ENCODE measurements around the gene SLC2A10.

The SLC2A10 gene

GRCh38 chr20:46681032-46681854, 28.2 kb upstream of the SLC2A10 start:
- peak; percentile 63 for DNase-seq
- Histone ChIP-seq H3K4me1 (no peaks in the 10 kb centered on the region), H3K4me3 (ENCODE audit: low read depth, low read length) (no peak overlapping the region), H3K27me3 (no peaks in the 10 kb centered on the region), H3K36me3 (peaks cover 11% of the 10 kb centered on the region), H3K9me3 (no peaks in the 10 kb centered on the region)
- peak; percentile 89 for TF ChIP-seq CTCF (IDR thresholded peaks at IDR 0.05; ENCODE audit: low read depth, low read length)

GRCh38 chr20:46682063-46682821, 27.2 kb upstream of the SLC2A10 start:
- Histone ChIP-seq H3K9me3 (no peaks in the 10 kb centered on the region), H3K27me3 (no peaks in the 10 kb centered on the region), H3K4me3 (ENCODE audit: low read depth, low read length) (no peak overlapping the region), H3K36me3 (peaks cover 20% of the 10 kb centered on the region), H3K4me1 (no peaks in the 10 kb centered on the region)
- no peak for DNase-seq
- TF ChIP-seq CTCF (IDR thresholded peaks at IDR 0.05; ENCODE audit: low read depth, low read length), result no peak

- no peaks in the 10 kb centered on the region for H3K9me3 ChIP-seq
- H3K4me1 ChIP-seq, result no peaks in the 10 kb centered on the region
- no peak for DNase-seq
- no peak overlapping the region for H3K4me3 ChIP-seq (ENCODE audit: low read depth, low read length)
- TF ChIP-seq CTCF (IDR thresholded peaks at IDR 0.05; ENCODE audit: low read depth, low read length), result no peak
- peaks cover 20% of the 10 kb centered on the region for H3K36me3 ChIP-seq
- no peaks in the 10 kb centered on the region for H3K27me3 ChIP-seq
These were observed 26.3 kb upstream of the SLC2A10 start for GRCh38 chr20:46683011-46683667.

- no peak overlapping the region for H3K4me3 ChIP-seq (ENCODE audit: low read depth, low read length)
- no peaks in the 10 kb centered on the region for H3K9me3 ChIP-seq
- no peaks in the 10 kb centered on the region for H3K27me3 ChIP-seq
- DNase-seq, result no peak
- TF ChIP-seq CTCF (IDR thresholded peaks at IDR 0.05; ENCODE audit: low read depth, low read length), result no peak
- H3K36me3 ChIP-seq, result peaks cover 20% of the 10 kb centered on the region
- H3K4me1 ChIP-seq, result no peaks in the 10 kb centered on the region
These were observed 25.8 kb upstream of the SLC2A10 start for GRCh38 chr20:46683668-46683938.

- Histone ChIP-seq H3K36me3 (peaks cover 24% of the 10 kb centered on the region), H3K4me3 (ENCODE audit: low read depth, low read length) (no peak overlapping the region), H3K27me3 (no peaks in the 10 kb centered on the region; the same call in 1 of the 2 replicates), H3K9me3 (no peaks in the 10 kb centered on the region), H3K4me1 (no peaks in the 10 kb centered on the region)
- DNase-seq, result no peak
- TF ChIP-seq CTCF (IDR thresholded peaks at IDR 0.05; ENCODE audit: low read depth, low read length), result no peak
These were observed 25.3 kb upstream of the SLC2A10 start for GRCh38 chr20:46683939-46684750.

All from BE2C (cell line).